Measurements from ENCODE around the gene HRAS.

DNA sequence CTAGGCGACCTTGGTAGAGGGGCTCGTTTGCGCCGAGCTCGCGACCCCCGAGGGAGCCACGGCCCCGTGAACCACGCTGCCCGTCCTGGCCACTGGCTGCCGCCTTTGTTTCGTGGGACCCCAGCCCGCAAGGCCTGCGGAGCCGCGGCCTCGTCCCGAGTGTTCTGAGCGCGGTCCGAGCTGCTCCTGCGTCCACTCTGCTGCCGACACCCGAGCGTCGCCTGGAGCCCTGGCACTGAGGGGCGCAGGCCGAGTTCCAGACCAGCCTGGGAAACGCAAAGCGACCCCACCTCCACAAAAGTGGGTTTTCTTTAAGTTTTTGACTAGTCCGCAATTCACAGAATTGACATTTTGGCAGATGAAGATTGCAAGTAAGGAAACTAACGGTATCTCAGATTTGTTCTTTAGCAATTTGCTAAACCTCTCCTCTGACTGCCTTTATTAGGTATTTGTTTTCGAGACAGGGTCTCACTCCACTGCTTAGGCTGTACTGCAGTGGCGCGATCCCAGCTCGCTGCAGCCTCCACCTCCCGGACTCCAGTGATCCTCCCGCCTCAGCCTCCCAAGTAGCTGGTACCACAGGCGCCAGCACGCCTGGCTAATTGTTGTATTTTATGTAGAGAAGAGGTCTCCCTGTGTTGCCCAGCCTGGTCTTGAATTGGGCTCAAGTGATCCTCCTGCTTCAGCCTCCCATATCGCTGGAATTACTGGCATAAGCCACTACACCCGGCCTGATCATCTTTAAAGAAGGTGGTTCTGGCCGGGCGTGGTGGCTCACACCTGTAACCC, 27.5 kb downstream of the HRAS start:
- TF ChIP-seq ARHGAP35 (CRISPR knock-in tag; IDR thresholded peaks at IDR 0.05; ENCODE audit: borderline replicate concordance), result no peak
- TF ChIP-seq, protein P1, sequence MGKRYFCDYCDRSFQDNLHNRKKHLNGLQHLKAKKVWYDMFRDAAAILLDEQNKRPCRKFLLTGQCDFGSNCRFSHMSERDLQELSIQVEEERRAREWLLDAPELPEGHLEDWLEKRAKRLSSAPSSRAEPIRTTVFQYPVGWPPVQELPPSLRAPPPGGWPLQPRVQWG (CRISPR knock-in tag; IDR thresholded peaks at IDR 0.05; ENCODE audit: borderline replicate concordance, low read depth), result no peak
- TF ChIP-seq ZNF563 (CRISPR knock-in tag; IDR thresholded peaks at IDR 0.05), result no peak
- TF ChIP-seq TBX2 (CRISPR knock-in tag; IDR thresholded peaks at IDR 0.05; ENCODE audit: borderline replicate concordance), result no peak
- TF ChIP-seq, protein P2, sequence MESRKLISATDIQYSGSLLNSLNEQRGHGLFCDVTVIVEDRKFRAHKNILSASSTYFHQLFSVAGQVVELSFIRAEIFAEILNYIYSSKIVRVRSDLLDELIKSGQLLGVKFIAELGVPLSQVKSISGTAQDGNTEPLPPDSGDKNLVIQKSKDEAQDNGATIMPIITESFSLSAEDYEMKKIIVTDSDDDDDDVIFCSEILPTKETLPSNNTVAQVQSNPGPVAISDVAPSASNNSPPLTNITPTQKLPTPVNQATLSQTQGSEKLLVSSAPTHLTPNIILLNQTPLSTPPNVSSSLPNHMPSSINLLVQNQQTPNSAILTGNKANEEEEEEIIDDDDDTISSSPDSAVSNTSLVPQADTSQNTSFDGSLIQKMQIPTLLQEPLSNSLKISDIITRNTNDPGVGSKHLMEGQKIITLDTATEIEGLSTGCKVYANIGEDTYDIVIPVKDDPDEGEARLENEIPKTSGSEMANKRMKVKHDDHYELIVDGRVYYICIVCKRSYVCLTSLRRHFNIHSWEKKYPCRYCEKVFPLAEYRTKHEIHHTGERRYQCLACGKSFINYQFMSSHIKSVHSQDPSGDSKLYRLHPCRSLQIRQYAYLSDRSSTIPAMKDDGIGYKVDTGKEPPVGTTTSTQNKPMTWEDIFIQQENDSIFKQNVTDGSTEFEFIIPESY (CRISPR knock-in tag; IDR thresholded peaks at IDR 0.05), result no peak
- no peak for TF ChIP-seq ZNF121 (CRISPR knock-in tag; IDR thresholded peaks at IDR 0.05)
